Brain microvascular endothelial cell (primary cell): ENCODE measurements around the gene OR2T6.

Source experiments
- DNase-seq: peaks from one replicate; pipeline ENCODE4 v3.0.0-alpha.2; 2020
- H3K27ac ChIP-seq: fragments of 250-450 bp; sonication (Bioruptor Pico); 2 replicates; pipeline ENCODE4 v1.5.1; 2020; ENCODE audit warnings: mild to moderate bottlenecking, moderate library complexity
- H3K27me3 ChIP-seq: fragments of 250-450 bp; sonication (Bioruptor Pico); replicated peaks from 2 replicates; pipeline ENCODE4 v1.5.1; 2020; ENCODE audit warnings: mild to moderate bottlenecking
- H3K36me3 ChIP-seq: fragments of 250-450 bp; sonication (Bioruptor Pico); replicated peaks from 2 replicates; pipeline ENCODE4 v1.5.1; 2020; ENCODE audit warnings: mild to moderate bottlenecking
- H3K4me3 ChIP-seq: 2 replicates; pipeline ENCODE4 v1.5.1; 2011; ENCODE audit warnings: low read depth, mild to moderate bottlenecking, control low read depth, low read length, moderate library complexity
- in situ Hi-C: cut with HindIII; loops from 2 replicates; pipeline ENCODE4 v1.10.0; 2017; ENCODE audit warnings: low sequenced_read_pairs, low pct_ligation_motif_present
- TF ChIP-seq, protein P1 (sequence below): IDR thresholded peaks from 2 replicates; pipeline ENCODE4 v1.5.1; 2011; ENCODE audit warnings: low read depth, mild to moderate bottlenecking, moderate library complexity, low read length, control low read depth, inconsistent platforms; ENCODE audit errors: missing control alignments

Gene OR2T6

DNA sequence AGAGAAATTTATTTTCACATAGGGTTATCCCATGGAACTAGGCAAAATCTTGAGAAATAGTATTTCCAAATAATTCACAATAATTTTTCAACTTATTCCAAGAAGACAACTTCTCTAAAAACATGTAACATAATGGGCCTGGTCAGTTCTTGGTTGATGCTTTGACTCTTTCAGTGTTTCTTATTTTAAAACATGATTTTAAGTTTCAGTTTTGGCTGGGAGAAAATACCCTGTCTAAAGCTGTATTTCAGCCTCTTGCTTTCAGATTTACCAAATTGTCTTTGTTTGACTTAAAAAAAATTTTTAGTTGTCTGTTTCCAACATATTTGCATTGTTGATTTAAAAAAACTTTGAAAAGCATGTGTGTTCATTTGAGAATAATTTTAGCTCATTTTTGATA is 8.9 kb upstream of the OR2T6 start:
- no peaks in the 10 kb centered on the region for H3K27me3 ChIP-seq
- H3K27ac ChIP-seq, result no peak overlapping the region
- TF ChIP-seq, protein P1, sequence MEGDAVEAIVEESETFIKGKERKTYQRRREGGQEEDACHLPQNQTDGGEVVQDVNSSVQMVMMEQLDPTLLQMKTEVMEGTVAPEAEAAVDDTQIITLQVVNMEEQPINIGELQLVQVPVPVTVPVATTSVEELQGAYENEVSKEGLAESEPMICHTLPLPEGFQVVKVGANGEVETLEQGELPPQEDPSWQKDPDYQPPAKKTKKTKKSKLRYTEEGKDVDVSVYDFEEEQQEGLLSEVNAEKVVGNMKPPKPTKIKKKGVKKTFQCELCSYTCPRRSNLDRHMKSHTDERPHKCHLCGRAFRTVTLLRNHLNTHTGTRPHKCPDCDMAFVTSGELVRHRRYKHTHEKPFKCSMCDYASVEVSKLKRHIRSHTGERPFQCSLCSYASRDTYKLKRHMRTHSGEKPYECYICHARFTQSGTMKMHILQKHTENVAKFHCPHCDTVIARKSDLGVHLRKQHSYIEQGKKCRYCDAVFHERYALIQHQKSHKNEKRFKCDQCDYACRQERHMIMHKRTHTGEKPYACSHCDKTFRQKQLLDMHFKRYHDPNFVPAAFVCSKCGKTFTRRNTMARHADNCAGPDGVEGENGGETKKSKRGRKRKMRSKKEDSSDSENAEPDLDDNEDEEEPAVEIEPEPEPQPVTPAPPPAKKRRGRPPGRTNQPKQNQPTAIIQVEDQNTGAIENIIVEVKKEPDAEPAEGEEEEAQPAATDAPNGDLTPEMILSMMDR, result no peak
- no peak for DNase-seq
- H3K36me3 ChIP-seq, result no peaks in the 10 kb centered on the region
- in situ Hi-C loops, result no loop called here
- no peak overlapping the region for H3K4me3 ChIP-seq

DNA sequence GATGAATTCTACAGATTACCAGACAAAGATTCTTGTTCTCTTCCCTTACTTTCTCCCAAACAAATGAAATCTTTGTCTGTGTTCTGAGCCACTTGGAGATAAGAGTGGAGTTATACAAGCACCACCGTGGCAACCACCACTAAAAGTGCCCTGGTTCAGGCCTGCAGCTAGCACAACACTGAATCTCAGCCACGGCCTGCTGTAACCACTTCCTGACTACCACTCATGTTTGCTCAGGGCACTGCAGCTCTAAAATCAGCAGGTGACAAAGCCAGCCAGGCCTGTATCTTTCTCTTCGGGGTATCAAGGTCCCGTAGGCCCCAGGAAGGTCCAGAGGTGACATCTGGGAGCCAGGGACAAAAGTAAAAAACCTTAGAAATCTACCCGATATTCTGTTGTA is 3.2 kb upstream of the OR2T6 start:
- no peak overlapping the region for H3K27ac ChIP-seq
- no peak overlapping the region for H3K4me3 ChIP-seq
- no peaks in the 10 kb centered on the region for H3K27me3 ChIP-seq
- no peaks in the 10 kb centered on the region for H3K36me3 ChIP-seq
- no peak for DNase-seq
- in situ Hi-C loops, result no loop called here
- TF ChIP-seq, protein P1, result no peak

DNA sequence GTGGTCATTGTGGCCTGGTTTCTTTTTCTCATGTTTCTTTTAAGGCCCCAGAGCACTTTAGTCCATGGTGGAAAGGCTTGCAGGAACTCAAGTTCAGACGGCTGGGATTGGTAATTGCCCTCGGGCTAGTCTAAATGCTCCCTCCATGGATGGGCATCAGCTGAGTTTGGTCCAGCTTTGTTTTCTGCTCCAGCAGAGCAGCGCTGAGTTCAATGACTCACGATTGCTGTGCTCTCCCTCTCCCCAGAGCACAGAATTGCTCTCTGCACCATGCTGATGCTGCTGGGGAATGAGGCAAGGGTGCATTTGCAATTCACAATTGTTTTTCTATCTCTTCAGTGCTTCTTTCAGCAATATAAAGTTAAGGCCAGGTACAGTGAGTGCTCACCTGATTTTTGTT is 1.8 kb upstream of the OR2T6 start:
- H3K27ac ChIP-seq, result no peak overlapping the region
- no peaks in the 10 kb centered on the region for H3K27me3 ChIP-seq
- in situ Hi-C loops, result no loop called here
- no peak for DNase-seq
- TF ChIP-seq, protein P1, result no peak
- H3K4me3 ChIP-seq, result no peak overlapping the region
- H3K36me3 ChIP-seq, result no peaks in the 10 kb centered on the region

DNA sequence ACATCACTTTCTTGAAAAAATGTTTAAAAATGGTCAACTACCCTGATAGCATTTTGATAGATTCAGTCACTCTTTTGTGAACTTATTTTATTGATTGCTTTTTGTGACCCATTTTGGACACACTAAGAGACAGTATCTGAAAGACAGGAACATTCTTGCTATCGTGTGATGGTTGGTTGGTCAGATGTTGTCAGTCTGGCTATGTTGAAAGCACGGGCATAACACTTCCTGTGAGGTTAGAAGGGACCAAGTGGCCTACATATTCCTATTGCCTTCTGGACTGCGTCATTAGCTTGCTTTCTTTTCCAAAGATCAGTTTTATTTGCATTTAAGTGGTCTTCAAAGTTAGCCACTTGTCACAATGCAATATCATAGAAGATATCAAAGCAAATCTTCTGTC is 1.4 kb downstream of the OR2T6 start:
- no peak overlapping the region for H3K27ac ChIP-seq
- DNase-seq, result no peak
- H3K27me3 ChIP-seq, result no peaks in the 10 kb centered on the region
- TF ChIP-seq, protein P1, result no peak
- H3K36me3 ChIP-seq, result no peaks in the 10 kb centered on the region
- in situ Hi-C loops, result no loop called here
- H3K4me3 ChIP-seq, result no peak overlapping the region

DNA sequence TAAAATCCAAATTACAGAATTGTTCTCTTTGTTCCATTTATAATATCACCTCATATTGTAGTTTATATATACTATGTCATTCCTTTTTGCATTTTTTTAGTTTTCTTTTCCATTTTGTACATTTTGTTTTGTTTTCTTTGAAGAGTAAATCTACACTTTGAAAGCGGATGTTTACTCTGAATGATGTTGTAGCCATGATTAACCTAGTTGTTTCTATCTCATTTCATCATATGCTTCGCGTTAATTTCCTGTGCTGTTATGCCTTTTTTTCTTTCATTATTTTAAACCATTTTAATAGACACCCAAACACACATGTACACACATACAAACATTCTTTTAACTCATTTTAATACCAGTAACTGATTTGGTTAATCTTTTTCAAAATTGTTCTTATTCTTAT is 5.3 kb downstream of the OR2T6 start:
- no peak overlapping the region for H3K27ac ChIP-seq
- no peaks in the 10 kb centered on the region for H3K27me3 ChIP-seq
- H3K4me3 ChIP-seq, result no peak overlapping the region
- in situ Hi-C loops, result no loop called here
- TF ChIP-seq, protein P1, result no peak
- DNase-seq, result no peak
- no peaks in the 10 kb centered on the region for H3K36me3 ChIP-seq

DNA sequence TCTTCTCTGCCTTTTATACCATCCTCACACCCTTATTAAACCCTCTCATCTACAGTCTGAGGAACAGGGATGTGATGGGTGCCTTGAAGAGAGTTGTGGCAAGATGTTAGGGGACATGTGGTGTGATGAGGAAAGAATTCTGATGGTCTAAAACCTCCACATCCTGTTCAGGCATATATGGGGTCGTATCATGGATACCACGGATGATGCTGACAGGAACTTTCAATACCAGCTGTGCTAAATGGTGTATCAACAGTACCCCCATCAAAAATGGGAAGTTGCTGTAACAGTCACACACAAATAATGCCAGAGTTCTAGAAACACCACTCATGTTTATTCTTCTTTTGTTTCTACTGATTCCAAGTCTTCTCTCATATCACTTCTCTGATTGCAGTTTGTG is 12.9 kb downstream of the OR2T6 start:
- in situ Hi-C loops, result no loop called here
- H3K4me3 ChIP-seq, result no peak overlapping the region
- no peak overlapping the region for H3K27ac ChIP-seq
- TF ChIP-seq, protein P1, result no peak
- no peak for DNase-seq
- no peaks in the 10 kb centered on the region for H3K27me3 ChIP-seq
- H3K36me3 ChIP-seq, result no peaks in the 10 kb centered on the region
